Activated T-helper 1 cell treated with anti-CD3 and anti-CD28 coated beads, Interleukin-12 subunit alpha, Interleukin-12 subunit beta, Interleukin-2, Interleukin-4 antibody, amounts not matched to agents 30 ng/mL and 10 ng/mL and 1 ng/mL, durations not matched to agents 14 hours and 24 hours and 36 hours (primary cell): ENCODE results near the gene COMT. TPM values are rescaled to one million over a fixed set of nuclear protein-coding genes. Genes with fewer than 3 reads are reported as not detected.

Experiments
- DNase-seq: peaks from one replicate; pipeline ENCODE4 v3.0.0; 2021; ENCODE audit warnings: low spot score
- H3K27ac Mint-ChIP-seq: one replicate; pipeline ENCODE4 v1.8.0; 2021; ENCODE audit warnings: mild to moderate bottlenecking, mixed read lengths
- H3K27me3 Mint-ChIP-seq: one replicate; pipeline ENCODE4 v1.8.0; 2022; ENCODE audit warnings: mild to moderate bottlenecking, moderate library complexity, mixed read lengths; ENCODE audit not compliant: insufficient read depth
- H3K36me3 Mint-ChIP-seq: one replicate; pipeline ENCODE4 v1.8.0; 2021; ENCODE audit warnings: low read depth, mixed read lengths
- H3K4me1 Mint-ChIP-seq: one replicate; pipeline ENCODE4 v1.8.0; 2021; ENCODE audit warnings: low read depth, mixed read lengths
- H3K4me3 Mint-ChIP-seq: one replicate; pipeline ENCODE4 v1.8.0; 2021; ENCODE audit warnings: mild to moderate bottlenecking, moderate library complexity, mixed read lengths
- H3K9me3 Mint-ChIP-seq: one replicate; pipeline ENCODE4 v1.8.0; 2021; ENCODE audit warnings: mixed read lengths
- intact Hi-C: fragments of 100-400 bp; cut with micrococcal nuclease; formaldehyde crosslinking; loops from one replicate; pipeline ENCODE4 v1.15.1; 2024
- total RNA-seq: library from RNA; stranded (reverse); gene quantifications from 2 replicates; pipeline ENCODE4 v1.2.3, GENCODE V29; 2022

The COMT gene
- total RNA-seq, 1 donor from 2014 or later: 99.4 TPM

GRCh38 chr22:19912271-19912999 lies 29.1 kb upstream of the COMT start:
- H3K36me3 Mint-ChIP-seq: peaks cover 16% of the 10 kb centered on the region
- no peaks in the 10 kb centered on the region for H3K27me3 Mint-ChIP-seq
- no peak overlapping the region for H3K4me3 Mint-ChIP-seq
- H3K9me3 Mint-ChIP-seq: no peaks in the 10 kb centered on the region
- DNase-seq: no peak
- peaks cover 6% of the 10 kb centered on the region for H3K4me1 Mint-ChIP-seq
- intact Hi-C loops: no loop called here
- no peak overlapping the region for H3K27ac Mint-ChIP-seq

GRCh38 chr22:19913337-19913936 lies 28.1 kb upstream of the COMT start:
- Mint-ChIP-seq H3K4me1 (peaks cover 6% of the 10 kb centered on the region), H3K27ac (no peak overlapping the region), H3K4me3 (no peak overlapping the region), H3K27me3 (no peaks in the 10 kb centered on the region), H3K36me3 (peaks cover 16% of the 10 kb centered on the region), H3K9me3 (no peaks in the 10 kb centered on the region)
- intact Hi-C loops: no loop called here
- DNase-seq: no peak

GRCh38 chr22:19914201-19914943 lies 27.2 kb upstream of the COMT start:
- H3K9me3 Mint-ChIP-seq: no peaks in the 10 kb centered on the region
- intact Hi-C loops: no loop called here
- peaks cover 16% of the 10 kb centered on the region for H3K36me3 Mint-ChIP-seq
- H3K27me3 Mint-ChIP-seq: no peaks in the 10 kb centered on the region
- no peak overlapping the region for H3K4me3 Mint-ChIP-seq
- no peak overlapping the region for H3K27ac Mint-ChIP-seq
- no peak for DNase-seq
- peaks cover 6% of the 10 kb centered on the region for H3K4me1 Mint-ChIP-seq

- H3K4me3 Mint-ChIP-seq: no peak overlapping the region
- H3K36me3 Mint-ChIP-seq: peaks cover 13% of the 10 kb centered on the region
- H3K9me3 Mint-ChIP-seq: no peaks in the 10 kb centered on the region
- no peaks in the 10 kb centered on the region for H3K4me1 Mint-ChIP-seq
- intact Hi-C loops: no loop called here
- H3K27me3 Mint-ChIP-seq: no peaks in the 10 kb centered on the region
- DNase-seq: no peak
- H3K27ac Mint-ChIP-seq: no peak overlapping the region
Observed at GRCh38 chr22:19915287-19915954, 26.2 kb upstream of the COMT start.

GRCh38 chr22:19916006-19916405 lies 25.6 kb upstream of the COMT start:
- Mint-ChIP-seq H3K27ac (no peak overlapping the region), H3K27me3 (no peaks in the 10 kb centered on the region), H3K4me1 (no peaks in the 10 kb centered on the region), H3K4me3 (no peak overlapping the region), H3K9me3 (no peaks in the 10 kb centered on the region), H3K36me3 (peaks cover 13% of the 10 kb centered on the region)
- intact Hi-C loops: no loop called here
- DNase-seq: no peak

GRCh38 chr22:19916941-19917340 lies 24.6 kb upstream of the COMT start:
- intact Hi-C loops: no loop called here
- H3K9me3 Mint-ChIP-seq: no peaks in the 10 kb centered on the region
- peaks cover 13% of the 10 kb centered on the region for H3K36me3 Mint-ChIP-seq
- no peaks in the 10 kb centered on the region for H3K27me3 Mint-ChIP-seq
- no peak overlapping the region for H3K4me3 Mint-ChIP-seq
- H3K27ac Mint-ChIP-seq: no peak overlapping the region
- no peak for DNase-seq
- no peaks in the 10 kb centered on the region for H3K4me1 Mint-ChIP-seq

- Mint-ChIP-seq H3K9me3 (no peaks in the 10 kb centered on the region), H3K4me3 (no peak overlapping the region), H3K27me3 (no peaks in the 10 kb centered on the region), H3K4me1 (no peaks in the 10 kb centered on the region), H3K36me3 (peaks cover 13% of the 10 kb centered on the region), H3K27ac (no peak overlapping the region)
- no peak for DNase-seq
- intact Hi-C loops: no loop called here
Observed at GRCh38 chr22:19917389-19918138, 24.0 kb upstream of the COMT start.

GRCh38 chr22:19918332-19919106 lies 23.1 kb upstream of the COMT start:
- intact Hi-C loops: no loop called here
- Mint-ChIP-seq H3K27me3 (no peaks in the 10 kb centered on the region), H3K9me3 (no peaks in the 10 kb centered on the region), H3K27ac (no peak overlapping the region), H3K4me3 (no peak overlapping the region), H3K4me1 (no peaks in the 10 kb centered on the region), H3K36me3 (peaks cover 13% of the 10 kb centered on the region)
- no peak for DNase-seq

- Mint-ChIP-seq H3K27ac (no peak overlapping the region), H3K9me3 (no peaks in the 10 kb centered on the region), H3K4me3 (no peak overlapping the region), H3K4me1 (no peaks in the 10 kb centered on the region), H3K27me3 (no peaks in the 10 kb centered on the region), H3K36me3 (peaks cover under 1% of the 10 kb centered on the region)
- intact Hi-C loops: no loop called here
- DNase-seq: no peak
Observed at GRCh38 chr22:19919701-19920363, 21.7 kb upstream of the COMT start.

- no peaks in the 10 kb centered on the region for H3K9me3 Mint-ChIP-seq
- intact Hi-C loops: no loop called here
- no peak for DNase-seq
- H3K27ac Mint-ChIP-seq: no peak overlapping the region
- H3K27me3 Mint-ChIP-seq: no peaks in the 10 kb centered on the region
- H3K4me1 Mint-ChIP-seq: no peaks in the 10 kb centered on the region
- no peak overlapping the region for H3K4me3 Mint-ChIP-seq
- H3K36me3 Mint-ChIP-seq: no peaks in the 10 kb centered on the region
Observed at GRCh38 chr22:19921544-19922081, 20.0 kb upstream of the COMT start.

GRCh38 chr22:19923914-19924513 lies 17.6 kb upstream of the COMT start:
- Mint-ChIP-seq H3K27me3 (no peaks in the 10 kb centered on the region), H3K4me1 (no peaks in the 10 kb centered on the region), H3K36me3 (no peaks in the 10 kb centered on the region), H3K9me3 (no peaks in the 10 kb centered on the region), H3K27ac (no peak overlapping the region), H3K4me3 (no peak overlapping the region)
- intact Hi-C loops: no loop called here
- DNase-seq: no peak
